Thoracic aorta (tissue), 2 donors: ENCODE results near the gene DLGAP1. TPM values are rescaled to one million over a fixed set of nuclear protein-coding genes. Genes with fewer than 3 reads are reported as not detected.

Source experiments
- ATAC-seq: fragments of 150-250 bp; one replicate; pipeline ENCODE4 v1.8.0; 2017; ENCODE audit warnings: low read depth; ENCODE audit not compliant: insufficient number of reproducible peaks, low FRiP score
- DNase-seq: peaks from one replicate; pipeline ENCODE4 v3.0.0-alpha.2; 2020; ENCODE audit warnings: low spot score
- H3K27ac ChIP-seq, 2 donors: fragments of 200-600 bp; sonication (generic); 1 replicate in 1 of 2; 2 replicates in 1 of 2; pipeline ENCODE4 v1.5.1; 2016; ENCODE audit warnings: mild to moderate bottlenecking in 2 of 2, moderate library complexity in 2 of 2
- H3K27me3 ChIP-seq: fragments of 200-600 bp; sonication (generic); replicated peaks from 2 replicates; pipeline ENCODE4 v1.6.0; 2016; ENCODE audit warnings: mild to moderate bottlenecking; ENCODE audit not compliant: insufficient read depth
- H3K36me3 ChIP-seq: fragments of 200-600 bp; sonication (generic); one replicate; pipeline ENCODE4 v1.5.1; 2016
- H3K4me1 ChIP-seq, 2 donors: fragments of 200-600 bp; sonication (generic); 1 replicate in 1 of 2; 2 replicates in 1 of 2; pipeline versions ENCODE4 v1.5.1 to v1.6.0; 2016; ENCODE audit warnings: low read depth in 2 of 2, mild to moderate bottlenecking in 1 of 2; ENCODE audit not compliant: control insufficient read depth in 1 of 2
- H3K4me3 ChIP-seq: fragments of 200-600 bp; sonication (generic); 2 replicates; pipeline ENCODE4 v1.5.1; 2016; ENCODE audit warnings: mild to moderate bottlenecking
- H3K9me3 ChIP-seq: fragments of 200-600 bp; sonication (generic); 2 replicates; pipeline ENCODE4 v1.5.1; 2016
- CTCF ChIP-seq: fragments of 200-600 bp; sonication (generic); IDR thresholded peaks from one replicate; pipeline ENCODE4 v1.5.1; 2019; ENCODE audit warnings: antibody characterized with exemption
- total RNA-seq, 2 donors: library from RNA; depleted of rRNA; stranded (reverse); fragments of >200 nt; gene quantifications; one replicate each; pipeline versions ENCODE4 v1.1.0 to v1.2.3, GENCODE V29; 2016

Gene DLGAP1
- total RNA-seq, 2 donors from 2014 or later = 7.3 to 19.0 TPM

- Histone ChIP-seq H3K4me3 (peak overlapping the region; percentile 71), H3K27me3 (no peaks in the 10 kb centered on the region), H3K36me3 (no peaks in the 10 kb centered on the region), H3K9me3 (no peaks in the 10 kb centered on the region), H3K27ac (peak overlapping the region in 1 of 2 donors; percentile 13), H3K4me1 (peaks cover 0 to 15% of the 10 kb centered on the region in 2 donors)
- no peak for DNase-seq
- no peak for ATAC-seq
- TF ChIP-seq CTCF = no peak
These were observed 1.6 kb downstream of the DLGAP1 start for GRCh38 chr18:4453567-4453873.

- Histone ChIP-seq H3K27me3 (no peaks in the 10 kb centered on the region), H3K4me1 (peaks cover 0 to 15% of the 10 kb centered on the region in 2 donors), H3K4me3 (peak overlapping the region; percentile 6), H3K9me3 (no peaks in the 10 kb centered on the region), H3K27ac (no peak overlapping the region), H3K36me3 (no peaks in the 10 kb centered on the region)
- DNase-seq (no peak), ATAC-seq (no peak)
- no peak for TF ChIP-seq CTCF
These were observed 4.9 kb downstream of the DLGAP1 start for GRCh38 chr18:4450065-4450658.

- ATAC-seq (no peak), DNase-seq (no peak)
- Histone ChIP-seq H3K27ac (no peak overlapping the region), H3K27me3 (no peaks in the 10 kb centered on the region), H3K9me3 (no peaks in the 10 kb centered on the region), H3K36me3 (no peaks in the 10 kb centered on the region), H3K4me3 (no peak overlapping the region), H3K4me1 (peaks cover 0 to 6% of the 10 kb centered on the region in 2 donors)
- TF ChIP-seq CTCF = no peak
These were observed 9.2 kb downstream of the DLGAP1 start for GRCh38 chr18:4445902-4446301.

- no peak overlapping the region for H3K4me3 ChIP-seq
- no peak overlapping the region for H3K27ac ChIP-seq
- DNase-seq (no peak), ATAC-seq (no peak)
- TF ChIP-seq CTCF = no peak
- no peaks in the 10 kb centered on the region for H3K4me1 ChIP-seq
- no peaks in the 10 kb centered on the region for H3K27me3 ChIP-seq
- no peaks in the 10 kb centered on the region for H3K36me3 ChIP-seq
- H3K9me3 ChIP-seq = no peaks in the 10 kb centered on the region
These were observed 10.8 kb downstream of the DLGAP1 start for GRCh38 chr18:4444306-4444705.

GRCh38 chr18:4441098-4441497 is 14.0 kb downstream of the DLGAP1 start:
- TF ChIP-seq CTCF = no peak
- Histone ChIP-seq H3K9me3 (no peaks in the 10 kb centered on the region), H3K27me3 (no peaks in the 10 kb centered on the region), H3K27ac (no peak overlapping the region), H3K4me3 (no peak overlapping the region), H3K36me3 (no peaks in the 10 kb centered on the region), H3K4me1 (no peaks in the 10 kb centered on the region)
- ATAC-seq = no peak
- no peak for DNase-seq
